ENCODE measurements around the gene CYP26C1.

CYP26C1 gene

DNA sequence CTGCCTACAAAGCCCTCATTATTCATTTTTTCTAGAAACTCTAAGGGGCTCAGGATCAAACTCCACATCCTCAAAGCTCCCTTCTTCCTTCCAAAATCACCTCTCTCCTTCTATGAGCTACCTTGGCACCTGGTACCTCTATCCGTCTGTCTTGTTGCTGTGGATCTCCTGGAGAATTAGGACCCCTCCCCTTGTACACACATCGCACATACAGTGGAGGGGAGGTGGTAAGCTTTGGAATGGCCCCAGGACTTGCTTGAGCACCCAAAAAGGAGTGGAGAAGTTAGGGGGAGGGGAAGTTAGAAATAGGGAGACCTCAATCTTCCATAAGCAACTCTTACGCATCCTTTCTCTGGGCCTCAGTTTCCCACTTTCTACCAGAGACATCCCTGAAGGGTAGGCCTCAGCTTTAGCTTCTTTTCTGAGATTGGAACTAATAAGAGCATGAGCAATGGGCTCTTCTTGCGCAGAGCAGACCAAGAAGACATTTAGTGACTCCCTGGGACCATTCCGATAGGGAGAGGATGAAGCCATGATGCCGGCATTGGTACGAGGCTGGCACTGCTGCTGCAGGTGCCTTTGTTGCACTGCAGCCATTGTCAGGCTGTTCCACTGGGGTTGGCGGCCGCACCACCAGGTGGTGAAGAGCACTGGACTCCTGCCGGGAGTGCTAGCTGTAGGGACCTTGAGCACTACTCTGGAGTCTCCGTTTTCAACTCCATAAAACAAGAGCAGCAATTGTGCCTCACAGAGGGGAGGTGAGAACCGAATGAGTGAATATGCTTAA is 4.5 kb downstream of the CYP26C1 start:
- Histone ChIP-seq H3K4me3 (peak overlapping the region; percentile 59), H3K27ac (no peak overlapping the region)
- no peak for DNase-seq (ENCODE audit: low spot score)
- no peak for TF ChIP-seq CTCF (IDR thresholded peaks at IDR 0.05)

DNA sequence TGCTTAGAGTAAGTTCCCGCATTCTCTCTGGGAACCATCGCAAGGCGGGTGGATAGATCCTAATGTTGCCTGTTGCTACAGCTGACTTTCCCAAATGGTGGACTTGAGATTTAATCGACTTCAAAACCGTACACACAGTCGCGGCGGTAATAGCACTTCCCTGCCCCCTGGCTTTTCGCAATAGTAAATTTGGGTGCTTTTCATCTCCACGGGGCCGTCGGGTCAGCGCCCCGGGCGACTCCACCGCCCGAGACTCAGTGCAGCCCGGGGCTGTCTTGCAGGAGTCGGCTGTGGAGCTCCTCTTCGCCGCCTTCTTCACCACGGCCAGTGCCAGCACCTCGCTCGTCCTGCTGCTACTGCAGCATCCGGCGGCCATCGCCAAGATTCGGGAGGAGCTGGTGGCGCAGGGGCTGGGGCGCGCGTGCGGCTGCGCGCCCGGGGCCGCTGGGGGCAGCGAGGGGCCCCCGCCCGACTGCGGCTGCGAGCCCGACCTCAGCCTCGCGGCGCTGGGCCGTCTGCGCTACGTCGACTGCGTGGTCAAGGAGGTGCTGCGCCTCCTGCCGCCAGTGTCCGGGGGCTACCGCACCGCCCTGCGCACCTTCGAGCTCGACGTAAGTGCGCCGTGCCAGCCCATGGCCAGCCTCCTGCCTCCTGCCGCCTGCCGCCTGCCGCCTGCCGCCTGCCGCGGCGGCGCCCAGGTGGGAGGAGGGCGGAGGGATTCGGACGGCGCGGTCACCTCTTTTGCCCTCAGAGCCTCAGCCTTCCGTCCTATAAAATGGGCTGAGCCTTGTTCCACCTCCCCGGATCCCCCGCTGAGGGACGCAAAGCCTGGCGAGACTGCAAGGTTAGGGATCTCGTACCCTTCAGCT is 5.3 kb downstream of the CYP26C1 start:
- no peak for TF ChIP-seq CTCF (IDR thresholded peaks at IDR 0.05)
- no peak for DNase-seq (ENCODE audit: low spot score)
- H3K4me3 ChIP-seq: peak overlapping the region; percentile 59
- H3K27ac ChIP-seq: no peak overlapping the region

DNA sequence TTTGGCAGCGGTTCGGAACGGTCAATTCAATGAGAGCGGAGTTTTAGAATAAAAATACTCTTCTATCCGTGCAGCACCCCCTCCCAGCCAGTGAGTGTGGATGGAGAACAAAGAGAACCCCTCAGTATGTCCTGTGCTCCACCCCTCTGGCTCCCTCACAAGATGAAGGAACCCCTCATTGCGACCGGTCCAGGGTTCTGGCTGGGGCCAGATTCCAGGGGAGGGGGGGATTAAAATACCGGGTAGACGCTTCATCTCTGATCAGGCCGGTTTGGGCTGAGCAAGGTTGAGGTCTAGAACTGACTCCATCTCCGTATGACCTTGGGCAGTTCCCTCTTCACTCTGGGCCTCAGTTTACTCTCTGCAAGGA is 5.9 kb downstream of the CYP26C1 start:
- Histone ChIP-seq H3K27ac (no peak overlapping the region), H3K4me3 (no peak overlapping the region)
- no peak for TF ChIP-seq CTCF (IDR thresholded peaks at IDR 0.05)
- DNase-seq (ENCODE audit: low spot score): no peak

GRCh38 chr10:93067443-93068365 is 7.1 kb downstream of the CYP26C1 start:
- H3K27ac ChIP-seq: no peak overlapping the region
- TF ChIP-seq CTCF (IDR thresholded peaks at IDR 0.05): no peak
- DNase-seq (ENCODE audit: low spot score): no peak
- peak overlapping the region; percentile 61 for H3K4me3 ChIP-seq

DNA sequence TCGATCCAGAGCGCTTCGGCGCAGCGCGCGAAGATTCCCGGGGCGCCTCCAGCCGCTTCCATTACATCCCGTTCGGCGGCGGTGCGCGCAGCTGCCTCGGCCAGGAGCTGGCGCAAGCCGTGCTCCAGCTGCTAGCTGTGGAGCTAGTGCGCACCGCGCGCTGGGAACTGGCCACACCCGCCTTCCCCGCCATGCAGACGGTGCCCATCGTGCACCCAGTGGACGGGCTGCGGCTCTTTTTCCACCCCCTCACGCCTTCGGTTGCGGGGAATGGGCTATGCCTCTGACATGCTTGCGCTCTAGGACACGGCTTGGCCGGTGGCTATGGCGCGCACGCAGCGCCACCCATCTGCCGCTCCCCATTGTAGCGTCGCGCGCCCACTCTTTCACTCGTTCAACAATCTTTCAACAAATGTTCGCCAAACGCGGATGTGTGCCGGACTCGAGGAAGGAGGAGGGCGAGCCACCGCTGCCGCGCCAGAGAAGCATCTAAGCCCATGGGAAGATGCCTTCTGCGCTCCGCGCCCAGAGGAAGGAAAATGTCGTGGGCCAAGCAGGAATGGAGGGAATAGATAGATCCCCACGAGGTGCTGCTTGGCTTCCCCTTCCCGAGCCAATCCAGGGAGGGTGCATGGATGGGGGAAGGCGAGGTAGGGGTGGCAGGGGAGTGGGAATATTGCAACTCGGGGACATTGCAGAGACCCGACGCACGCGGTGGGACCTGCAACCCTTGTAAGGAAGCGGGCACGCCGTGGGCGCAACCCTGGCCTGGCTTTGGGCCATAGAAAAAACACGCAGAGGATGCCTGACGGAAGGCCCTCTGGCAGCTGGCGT is 8.0 kb downstream of the CYP26C1 start:
- Histone ChIP-seq H3K27ac (no peak overlapping the region), H3K4me3 (peak overlapping the region; percentile 61)
- no peak for DNase-seq (ENCODE audit: low spot score)
- no peak for TF ChIP-seq CTCF (IDR thresholded peaks at IDR 0.05)

DNA sequence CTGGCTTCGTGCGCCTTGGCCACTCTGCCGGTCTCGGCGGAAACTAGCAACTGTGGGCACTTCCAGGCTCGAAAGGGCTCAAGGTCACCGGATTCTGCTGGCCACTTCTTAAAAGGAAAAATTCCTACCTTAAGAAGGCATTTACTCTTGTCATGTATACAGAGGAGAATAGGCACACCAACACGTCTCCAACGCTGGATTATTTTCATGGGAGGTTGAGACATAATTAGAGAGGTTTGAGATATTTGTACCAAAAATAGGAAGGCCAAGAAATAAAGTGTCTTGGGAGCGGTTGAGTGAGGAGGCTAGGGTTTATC is 8.6 kb downstream of the CYP26C1 start:
- Histone ChIP-seq H3K4me3 (no peak overlapping the region), H3K27ac (no peak overlapping the region)
- TF ChIP-seq CTCF (IDR thresholded peaks at IDR 0.05): no peak
- DNase-seq (ENCODE audit: low spot score): no peak
